Thoracic aorta (tissue), 2 donors: Measurements from ENCODE around the gene KCNN3. TPM values are rescaled to one million over a fixed set of nuclear protein-coding genes. Genes with fewer than 3 reads are reported as not detected.

Experiments
- ATAC-seq: fragments of 150-250 bp; one replicate; pipeline ENCODE4 v1.8.0; 2017; ENCODE audit warnings: low read depth; ENCODE audit not compliant: insufficient number of reproducible peaks, low FRiP score
- DNase-seq: peaks from one replicate; pipeline ENCODE4 v3.0.0-alpha.2; 2020; ENCODE audit warnings: low spot score
- H3K27ac ChIP-seq, 2 donors: fragments of 200-600 bp; sonication (generic); 1 replicate in 1 of 2; 2 replicates in 1 of 2; pipeline ENCODE4 v1.5.1; 2016; ENCODE audit warnings: mild to moderate bottlenecking in 2 of 2, moderate library complexity in 2 of 2
- H3K27me3 ChIP-seq: fragments of 200-600 bp; sonication (generic); replicated peaks from 2 replicates; pipeline ENCODE4 v1.6.0; 2016; ENCODE audit warnings: mild to moderate bottlenecking; ENCODE audit not compliant: insufficient read depth
- H3K36me3 ChIP-seq: fragments of 200-600 bp; sonication (generic); one replicate; pipeline ENCODE4 v1.5.1; 2016
- H3K4me1 ChIP-seq, 2 donors: fragments of 200-600 bp; sonication (generic); 1 replicate in 1 of 2; 2 replicates in 1 of 2; pipeline versions ENCODE4 v1.5.1 to v1.6.0; 2016; ENCODE audit warnings: low read depth in 2 of 2, mild to moderate bottlenecking in 1 of 2; ENCODE audit not compliant: control insufficient read depth in 1 of 2
- H3K4me3 ChIP-seq: fragments of 200-600 bp; sonication (generic); 2 replicates; pipeline ENCODE4 v1.5.1; 2016; ENCODE audit warnings: mild to moderate bottlenecking
- H3K9me3 ChIP-seq: fragments of 200-600 bp; sonication (generic); 2 replicates; pipeline ENCODE4 v1.5.1; 2016
- total RNA-seq, 2 donors: library from RNA; depleted of rRNA; stranded (reverse); fragments of >200 nt; gene quantifications; one replicate each; pipeline versions ENCODE4 v1.1.0 to v1.2.3, GENCODE V29; 2016
- TF ChIP-seq, protein P1 (sequence below): fragments of 200-600 bp; sonication (generic); IDR thresholded peaks from one replicate; pipeline ENCODE4 v1.5.1; 2019; ENCODE audit warnings: antibody characterized with exemption

The KCNN3 gene
- total RNA-seq, 2 donors from 2014 or later = 0.95 to 1.8 TPM

DNA sequence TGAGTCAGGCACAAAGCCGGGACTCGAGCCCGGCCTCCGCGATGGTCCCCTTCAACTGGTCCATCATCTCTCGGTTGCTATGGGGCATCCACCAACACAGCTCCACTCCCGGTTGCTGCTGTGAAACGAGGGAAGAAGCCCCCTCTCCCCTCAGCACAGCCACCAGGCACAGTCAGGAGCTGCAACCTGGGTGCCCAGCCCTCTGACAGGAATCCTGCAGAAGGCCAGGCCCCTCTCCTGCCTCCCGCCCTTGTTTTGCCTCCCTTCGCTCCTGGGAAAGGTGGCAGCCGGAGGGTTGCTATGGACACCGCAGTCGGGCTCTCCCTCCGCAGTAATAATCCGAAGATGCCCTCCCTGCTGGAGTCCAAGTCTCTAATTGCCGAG, 8.9 kb upstream of the KCNN3 start:
- Histone ChIP-seq H3K27me3 (no peaks in the 10 kb centered on the region), H3K36me3 (no peaks in the 10 kb centered on the region), H3K4me1 (no peaks in the 10 kb centered on the region), H3K9me3 (no peaks in the 10 kb centered on the region), H3K27ac (no peak overlapping the region), H3K4me3 (no peak overlapping the region)
- DNase-seq (no peak), ATAC-seq (no peak)
- TF ChIP-seq, protein P1, sequence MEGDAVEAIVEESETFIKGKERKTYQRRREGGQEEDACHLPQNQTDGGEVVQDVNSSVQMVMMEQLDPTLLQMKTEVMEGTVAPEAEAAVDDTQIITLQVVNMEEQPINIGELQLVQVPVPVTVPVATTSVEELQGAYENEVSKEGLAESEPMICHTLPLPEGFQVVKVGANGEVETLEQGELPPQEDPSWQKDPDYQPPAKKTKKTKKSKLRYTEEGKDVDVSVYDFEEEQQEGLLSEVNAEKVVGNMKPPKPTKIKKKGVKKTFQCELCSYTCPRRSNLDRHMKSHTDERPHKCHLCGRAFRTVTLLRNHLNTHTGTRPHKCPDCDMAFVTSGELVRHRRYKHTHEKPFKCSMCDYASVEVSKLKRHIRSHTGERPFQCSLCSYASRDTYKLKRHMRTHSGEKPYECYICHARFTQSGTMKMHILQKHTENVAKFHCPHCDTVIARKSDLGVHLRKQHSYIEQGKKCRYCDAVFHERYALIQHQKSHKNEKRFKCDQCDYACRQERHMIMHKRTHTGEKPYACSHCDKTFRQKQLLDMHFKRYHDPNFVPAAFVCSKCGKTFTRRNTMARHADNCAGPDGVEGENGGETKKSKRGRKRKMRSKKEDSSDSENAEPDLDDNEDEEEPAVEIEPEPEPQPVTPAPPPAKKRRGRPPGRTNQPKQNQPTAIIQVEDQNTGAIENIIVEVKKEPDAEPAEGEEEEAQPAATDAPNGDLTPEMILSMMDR = no peak

DNA sequence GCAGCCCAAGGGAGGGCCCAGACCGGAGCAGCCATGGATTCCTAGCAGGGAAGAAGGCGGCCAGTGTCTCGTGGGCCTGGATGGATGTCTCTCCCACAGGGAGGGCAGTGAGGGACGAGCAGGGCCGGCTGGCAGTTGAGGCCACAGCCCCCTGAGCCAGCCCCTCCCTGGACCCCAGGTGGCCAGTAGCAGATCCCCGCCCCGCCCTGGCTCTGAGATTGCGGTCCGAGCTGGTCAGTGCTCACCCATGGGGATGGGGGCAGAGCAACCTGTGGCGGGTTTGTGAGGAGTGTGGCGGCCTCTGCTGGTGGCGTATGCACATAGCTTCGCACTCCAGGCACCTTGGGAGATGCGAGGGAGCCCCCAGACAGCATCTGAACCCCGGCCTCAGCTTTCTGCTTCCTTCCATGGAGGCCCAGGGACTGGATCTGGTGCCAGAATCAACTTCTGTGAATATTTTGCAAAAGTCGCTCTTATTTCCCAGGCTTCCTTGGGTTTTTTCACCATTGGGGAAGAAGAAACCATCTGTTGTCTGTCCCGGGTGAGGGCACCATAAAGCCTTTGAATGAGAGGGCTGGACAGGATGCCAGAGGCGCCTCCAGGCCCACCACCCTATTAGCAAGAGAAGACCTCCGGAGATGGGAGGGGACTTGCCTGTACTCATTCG, 8.4 kb upstream of the KCNN3 start:
- Histone ChIP-seq H3K36me3 (no peaks in the 10 kb centered on the region), H3K4me3 (no peak overlapping the region), H3K27me3 (no peaks in the 10 kb centered on the region), H3K27ac (no peak overlapping the region), H3K9me3 (no peaks in the 10 kb centered on the region), H3K4me1 (no peaks in the 10 kb centered on the region)
- no peak for ATAC-seq
- peak; percentile 43 for DNase-seq
- TF ChIP-seq, protein P1 = peak; percentile 86

DNA sequence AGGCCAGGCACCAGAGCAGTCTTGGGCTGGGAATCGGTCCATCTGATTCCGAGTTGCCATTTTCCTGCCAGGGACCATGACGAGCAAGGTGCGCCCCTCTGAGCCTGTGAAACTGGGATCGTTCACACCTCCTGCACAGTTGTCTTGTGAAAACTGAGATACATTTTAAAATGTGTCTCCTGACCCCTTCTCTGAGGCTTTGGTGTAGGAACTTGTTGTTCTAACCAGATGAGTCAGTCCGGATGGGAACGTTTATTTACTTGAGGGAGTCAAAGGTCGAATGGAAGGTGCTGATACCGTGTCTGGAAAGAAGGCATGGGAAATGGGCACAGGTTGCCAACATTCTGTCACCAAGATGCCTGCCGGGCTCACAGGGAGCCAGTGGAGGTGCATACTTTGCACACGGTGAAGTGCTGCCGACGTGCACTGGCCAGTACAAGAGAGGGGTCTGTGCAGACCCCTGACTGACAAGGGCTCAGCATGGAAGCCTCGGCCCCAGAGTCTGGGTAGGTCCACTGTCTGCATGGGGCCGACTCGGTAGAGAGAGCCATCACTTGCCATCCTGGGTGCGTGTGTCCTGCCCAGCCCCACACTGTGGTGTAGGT, 7.4 kb upstream of the KCNN3 start:
- Histone ChIP-seq H3K9me3 (no peaks in the 10 kb centered on the region), H3K27me3 (no peaks in the 10 kb centered on the region), H3K36me3 (no peaks in the 10 kb centered on the region), H3K4me1 (no peaks in the 10 kb centered on the region), H3K27ac (no peak overlapping the region), H3K4me3 (no peak overlapping the region)
- TF ChIP-seq, protein P1 = no peak
- no peak for ATAC-seq
- no peak for DNase-seq

DNA sequence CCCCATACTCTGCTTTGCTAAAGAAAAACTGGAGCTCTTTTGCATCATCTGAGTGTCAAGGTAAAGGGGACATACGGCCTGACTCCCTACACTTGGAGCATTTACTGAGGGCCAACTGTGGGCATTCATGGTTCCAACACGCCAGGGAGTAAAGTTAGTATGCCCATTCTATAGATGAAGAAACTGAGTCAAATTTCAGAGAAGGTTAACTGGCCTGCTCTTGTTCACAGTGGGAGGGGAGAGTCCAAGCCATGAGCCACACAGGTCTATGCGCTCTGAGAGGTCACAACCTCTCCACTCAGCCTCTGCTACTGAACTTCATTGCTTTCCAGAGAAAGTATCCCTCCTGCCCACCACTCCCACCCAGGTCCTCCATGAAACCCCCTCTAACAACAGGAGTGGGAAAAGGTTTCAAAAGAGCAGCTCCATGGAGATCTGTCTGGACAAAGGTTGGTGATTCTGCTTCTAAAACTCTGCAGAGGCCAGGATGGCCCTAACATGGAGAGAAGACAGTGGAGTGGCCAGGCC, 6.8 kb upstream of the KCNN3 start:
- ATAC-seq = no peak
- DNase-seq = no peak

DNA sequence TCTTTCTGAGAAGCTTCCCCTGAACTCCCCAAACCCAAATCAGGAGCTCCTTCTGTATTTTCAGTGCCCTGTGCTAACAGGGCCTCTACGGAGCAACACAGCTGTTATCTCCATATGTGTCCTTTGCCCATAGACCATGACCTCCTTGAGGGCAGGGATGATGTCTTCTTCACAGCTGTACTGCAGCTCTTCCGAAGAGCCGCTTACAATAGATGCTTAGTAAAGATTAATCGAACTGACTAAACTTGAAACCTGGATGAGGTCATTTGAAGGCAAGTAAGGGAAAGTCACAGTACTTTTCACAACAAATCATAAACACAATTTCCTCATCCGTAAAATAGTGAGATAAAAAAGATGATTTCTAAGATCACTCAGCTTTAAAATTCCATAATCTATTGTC, 4.4 kb upstream of the KCNN3 start:
- DNase-seq (no peak), ATAC-seq (no peak)
- H3K36me3 ChIP-seq = no peaks in the 10 kb centered on the region
- H3K27ac ChIP-seq = no peak overlapping the region
- H3K9me3 ChIP-seq = no peaks in the 10 kb centered on the region
- no peaks in the 10 kb centered on the region for H3K27me3 ChIP-seq
- TF ChIP-seq, protein P1 = no peak
- no peak overlapping the region for H3K4me3 ChIP-seq
- peaks cover 4 to 12% of the 10 kb centered on the region in 2 donors for H3K4me1 ChIP-seq

More for the DNA sequence above, 6.8 kb upstream of the KCNN3 start:
- no peak overlapping the region for H3K4me3 ChIP-seq
- TF ChIP-seq, protein P1 = no peak
- H3K36me3 ChIP-seq = no peaks in the 10 kb centered on the region
- no peaks in the 10 kb centered on the region for H3K9me3 ChIP-seq
- H3K27ac ChIP-seq = no peak overlapping the region
- H3K4me1 ChIP-seq = no peaks in the 10 kb centered on the region
- no peaks in the 10 kb centered on the region for H3K27me3 ChIP-seq
